Kasumi-1 (cell line): ENCODE measurements around the gene PIK3C2A.
A peak's percentile ranks its signal among the peaks of the same experiment; 100 is the strongest.
"Not testable (repeated sequence)": the region's sequence is repeated elsewhere in the genome, so short reads cannot be mapped to it uniquely, and the experiment has no call there.

Experiments
- DNase-seq, 2 experiments: peaks; one replicate each; lab custom pipeline; 2025; lab: John Stamatoyannopoulos, UW

The PIK3C2A gene

GRCh38 chr11:17207317-17208256, at the start of gene PIK3C2A:
Gene PIK3C2A (minus strand): TSS chr11:17207986. CDS start chr11:17169741, 38,245 bp downstream.
- DNase-seq, result peak; percentile 86 to 91

DNA sequence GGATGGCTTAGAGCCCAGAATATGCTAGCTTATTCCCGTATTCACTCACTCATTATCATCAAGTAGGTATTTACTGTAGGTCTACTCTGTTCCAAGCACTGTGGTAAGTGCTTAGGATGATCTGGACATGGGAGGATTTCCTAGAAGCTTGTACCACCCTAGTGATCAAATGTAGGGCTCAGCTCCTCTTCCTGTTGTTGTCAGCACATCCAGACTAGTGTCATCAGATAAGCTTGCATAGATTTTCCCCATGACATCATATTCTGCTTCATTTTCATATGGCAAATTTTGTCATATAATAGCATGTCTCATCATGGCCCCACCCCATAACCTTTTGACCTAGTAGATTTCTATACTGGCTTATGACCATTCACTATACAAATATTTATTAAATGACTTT, 49.4 kb upstream of the PIK3C2A start:
- no peak for DNase-seq

DNA sequence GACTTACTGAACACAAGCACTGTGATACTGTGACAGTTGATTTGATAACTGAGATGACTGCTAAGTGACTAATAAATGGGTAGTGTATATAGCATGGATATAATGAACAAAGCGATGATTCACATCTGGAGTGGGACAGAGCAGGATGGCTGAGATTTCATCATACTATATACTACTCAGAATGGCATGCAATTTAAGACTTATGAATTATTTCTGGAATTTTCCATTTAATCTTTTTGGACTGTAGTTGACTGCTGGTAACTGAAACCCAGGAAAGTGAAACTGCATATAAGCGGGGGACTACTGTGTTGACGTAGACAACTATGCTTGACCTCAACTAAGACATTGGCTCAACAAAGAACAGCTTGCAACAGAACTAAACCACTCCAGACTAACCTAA, 48.7 kb upstream of the PIK3C2A start:
- no peak for DNase-seq

GRCh38 chr11:17252704-17253103, 44.9 kb upstream of the PIK3C2A start:
- DNase-seq, result no peak

DNA sequence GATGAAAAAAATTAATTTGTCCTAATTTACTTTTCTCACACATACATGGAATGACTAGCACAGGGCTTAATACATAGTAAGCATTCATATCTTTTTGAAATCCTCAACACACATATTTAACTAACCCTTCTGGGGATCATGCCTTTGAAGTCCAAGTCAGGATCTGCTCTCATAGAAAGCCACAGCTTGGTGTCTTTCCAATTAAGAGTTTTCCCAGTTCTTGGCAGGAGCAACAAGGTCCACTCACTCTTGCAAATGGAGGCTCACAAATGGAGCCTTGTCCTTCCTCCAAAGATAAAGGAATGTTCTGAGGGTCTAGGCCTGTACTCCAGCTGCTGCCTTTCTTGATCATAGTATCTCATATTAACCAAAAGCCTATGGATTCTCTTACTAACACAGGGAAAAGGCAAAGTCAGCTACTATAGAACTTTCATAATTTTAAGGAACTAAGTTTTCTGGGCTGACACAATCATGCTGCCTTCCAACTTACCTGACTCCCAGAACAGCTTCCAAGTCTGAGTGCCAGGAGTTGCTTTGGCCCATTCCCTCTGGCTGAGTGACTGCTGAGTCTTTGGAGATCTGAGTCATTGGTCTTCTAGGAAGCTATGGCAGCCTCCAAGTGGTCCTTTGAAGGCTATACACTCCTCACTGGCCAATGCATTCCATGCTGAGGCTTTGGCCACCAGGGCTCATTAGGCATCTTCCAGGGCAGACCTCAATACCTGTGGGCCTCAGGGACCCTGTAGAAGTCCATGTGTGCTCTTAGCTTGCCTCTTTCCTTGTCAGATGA, 43.0 kb upstream of the PIK3C2A start:
- DNase-seq, result no peak

GRCh38 chr11:17244046-17244445, 36.3 kb upstream of the PIK3C2A start:
- no peak for DNase-seq

- DNase-seq, result not testable (repeated sequence)
Measured at GRCh38 chr11:17242954-17243353, 35.2 kb upstream of the PIK3C2A start.

DNA sequence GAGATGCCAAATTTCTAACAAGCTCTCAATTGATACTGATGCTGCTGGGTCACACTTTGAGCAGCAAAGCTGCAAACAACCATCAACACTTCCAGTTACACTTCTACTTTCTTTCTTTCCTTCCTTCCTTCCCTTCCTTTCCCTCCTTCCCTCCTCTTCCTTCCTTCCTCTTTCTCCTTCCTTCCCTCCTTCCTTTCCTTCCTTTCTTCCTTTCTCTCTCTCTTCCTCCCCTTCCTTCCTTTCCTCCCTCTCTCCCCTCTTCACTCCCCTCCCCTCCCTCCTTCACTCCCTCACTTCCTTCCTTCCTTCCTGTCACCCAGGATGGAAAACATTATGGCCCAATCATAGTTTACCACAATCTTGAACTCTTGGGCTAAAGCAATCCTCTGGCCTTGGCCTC, 33.0 kb upstream of the PIK3C2A start:
- no peak for DNase-seq

GRCh38 chr11:17239927-17240326, 32.1 kb upstream of the PIK3C2A start:
- DNase-seq, result not testable (repeated sequence)

DNA sequence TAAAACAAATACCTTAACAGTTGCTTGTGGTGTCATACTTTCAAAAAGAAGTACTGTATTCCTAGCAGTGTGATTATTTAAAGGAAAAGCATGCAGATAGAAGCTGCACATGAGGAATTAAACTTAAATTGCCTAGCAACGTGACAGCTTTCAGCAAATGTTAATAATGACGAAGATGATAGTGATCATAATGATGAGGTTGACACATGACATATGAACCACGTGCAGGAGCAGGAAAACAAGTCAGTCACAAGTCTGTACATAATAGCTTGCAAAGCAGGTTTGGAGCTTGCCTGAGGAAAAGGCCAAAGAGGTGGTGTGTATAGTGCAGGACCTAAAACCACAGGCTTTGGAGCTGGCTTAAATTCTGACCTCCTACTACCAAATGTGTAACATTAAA, 30.6 kb upstream of the PIK3C2A start:
- DNase-seq, result no peak

DNA sequence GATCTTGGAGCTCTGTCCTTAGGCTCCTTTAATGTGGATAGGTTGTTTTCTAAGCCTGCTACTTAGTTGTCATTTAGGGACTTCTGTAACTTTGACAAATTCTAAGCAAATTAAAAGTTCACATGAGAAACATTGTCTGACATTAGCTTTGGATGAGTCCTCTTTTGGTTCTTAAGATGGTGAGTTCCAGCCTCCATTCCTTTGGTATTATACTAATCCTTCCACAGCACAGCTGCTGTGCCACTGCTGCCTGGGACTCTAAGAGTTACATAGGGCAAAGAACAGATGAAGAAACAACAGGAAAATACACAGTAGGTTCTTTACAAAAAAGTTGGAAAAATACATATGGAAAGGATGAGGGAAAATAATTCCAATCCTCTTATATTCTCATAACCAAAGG, 25.3 kb upstream of the PIK3C2A start:
- no peak for DNase-seq

DNA sequence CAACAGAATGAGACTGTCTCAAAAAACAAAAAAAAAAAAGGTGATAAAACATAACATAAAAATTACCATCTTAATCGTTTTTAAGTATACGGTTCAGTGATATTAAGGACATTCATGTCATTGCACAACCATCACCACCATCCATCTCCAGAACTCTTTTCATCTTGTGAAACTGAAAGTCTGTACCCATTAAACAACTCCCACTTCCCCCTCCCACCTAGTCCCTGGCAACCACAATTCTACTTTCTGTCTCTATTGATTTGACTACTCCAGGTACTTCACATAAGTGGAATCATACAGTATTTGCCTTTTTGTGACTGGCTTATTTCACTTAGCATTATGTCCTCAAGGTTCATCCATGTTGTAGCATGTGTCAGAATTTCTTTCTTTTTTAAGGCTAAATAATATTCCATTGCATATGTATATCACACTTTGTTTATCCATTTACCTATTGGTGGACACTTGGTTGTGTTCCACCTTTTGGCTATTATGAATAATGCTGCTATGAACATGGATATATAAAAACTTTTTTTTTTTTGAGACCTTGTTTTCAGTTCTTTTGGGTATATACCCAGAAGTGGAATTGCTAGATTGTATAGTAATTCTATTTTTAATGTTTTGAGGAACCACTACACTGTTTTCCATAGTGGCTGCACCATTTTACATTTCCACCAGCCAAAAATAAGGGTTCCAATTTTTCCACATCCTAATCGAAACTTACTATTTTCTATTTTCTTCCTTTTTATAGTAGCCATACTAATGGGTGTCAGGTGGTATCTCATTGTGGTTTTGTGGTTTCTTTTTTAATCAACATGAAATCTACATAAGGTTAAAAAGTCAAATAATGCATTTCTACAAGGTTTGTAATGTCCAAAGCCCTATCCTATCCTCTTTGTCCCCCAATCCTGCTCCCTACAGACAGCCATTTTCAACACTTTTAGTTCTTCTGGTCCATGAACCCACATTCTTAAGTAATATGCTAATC, 23.4 kb upstream of the PIK3C2A start:
- no peak for DNase-seq

GRCh38 chr11:17229481-17230152, 21.8 kb upstream of the PIK3C2A start:
- DNase-seq, result no peak

- DNase-seq, result not testable (repeated sequence)
Measured at GRCh38 chr11:17228186-17228925, 20.6 kb upstream of the PIK3C2A start.

DNA sequence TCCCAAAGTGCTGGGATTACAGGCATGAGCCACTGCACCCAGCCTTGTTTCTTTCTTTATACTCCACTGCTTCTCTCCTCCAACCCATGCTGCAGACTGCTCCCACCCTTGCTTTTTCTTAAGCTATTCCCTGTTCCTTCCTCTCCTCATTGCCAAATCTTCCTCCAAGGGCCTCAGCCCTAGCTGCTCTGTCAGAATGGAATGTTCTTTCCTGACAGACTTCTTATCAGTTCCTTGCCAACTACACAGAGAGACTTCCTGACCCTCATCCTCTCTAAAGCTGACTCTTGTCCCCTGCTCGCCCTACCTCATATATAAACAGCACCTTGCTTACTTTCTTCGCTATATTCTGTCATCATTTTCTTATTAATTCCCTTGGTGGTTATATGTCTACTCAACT, 16.9 kb upstream of the PIK3C2A start:
- DNase-seq, result no peak

- DNase-seq, result peak in 1 of 2 experiments; percentile 36
Measured at GRCh38 chr11:17221968-17222367, 14.2 kb upstream of the PIK3C2A start.

GRCh38 chr11:17219016-17219415, 11.2 kb upstream of the PIK3C2A start:
- DNase-seq, result no peak

DNA sequence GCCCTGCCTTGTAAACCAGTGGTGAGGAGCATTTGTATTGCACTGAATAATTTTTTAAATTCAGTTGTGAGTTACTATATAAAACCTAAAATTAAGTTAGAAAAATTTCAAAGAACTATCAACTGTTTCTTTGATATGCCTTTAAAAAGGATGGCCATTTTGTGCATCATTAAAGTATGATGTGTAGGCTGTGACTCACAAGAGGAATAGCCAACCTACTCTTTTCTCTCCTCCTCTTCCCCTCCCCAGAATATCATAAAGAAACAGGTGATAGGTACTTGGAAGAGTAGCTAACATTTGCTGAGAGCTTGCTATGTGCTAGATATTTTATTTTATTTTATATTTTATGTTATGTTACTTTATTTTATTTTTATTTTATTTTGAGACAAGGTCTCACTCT, 10.6 kb upstream of the PIK3C2A start:
- no peak for DNase-seq

DNA sequence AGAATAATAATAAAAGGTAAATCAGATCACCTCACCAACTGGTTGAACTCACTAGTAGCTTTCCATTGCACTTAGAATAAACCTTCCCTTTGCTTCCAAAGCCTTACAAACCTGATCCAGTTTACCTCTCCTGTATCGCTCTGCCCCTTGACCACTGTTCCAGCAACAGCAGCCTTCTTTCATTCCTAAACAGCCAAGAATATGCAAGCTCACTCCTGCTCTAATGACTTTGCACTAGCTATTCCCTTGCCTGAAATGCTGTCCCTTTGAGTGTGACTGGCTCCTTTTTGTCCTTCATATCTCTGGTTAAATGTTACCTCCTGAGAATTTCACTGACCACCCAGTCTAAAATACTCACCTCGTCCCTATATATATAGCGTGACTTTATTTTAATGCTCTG, 9.6 kb upstream of the PIK3C2A start:
- no peak for DNase-seq

DNA sequence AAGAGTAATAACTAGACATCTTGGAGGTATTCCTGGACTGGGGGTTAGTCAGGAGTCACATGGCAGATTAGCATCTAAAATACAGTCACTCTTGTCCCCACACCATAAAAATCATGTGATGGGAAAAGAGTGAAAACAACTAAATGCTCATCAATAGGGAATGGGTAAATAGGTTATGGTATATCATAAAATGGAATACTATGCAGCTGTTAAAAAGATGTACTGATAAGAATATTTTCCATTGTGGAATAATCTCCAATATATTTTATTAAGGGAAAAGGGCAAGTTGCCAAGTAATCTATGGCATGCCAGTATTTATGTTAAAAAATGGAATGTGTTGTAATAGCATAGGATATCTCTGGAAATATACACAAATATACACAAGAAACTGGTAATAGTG, 6.6 kb upstream of the PIK3C2A start:
- no peak for DNase-seq
